Measurements from ENCODE around the gene ASCL2. TPM values are rescaled to one million over a fixed set of nuclear protein-coding genes. Genes with fewer than 3 reads are reported as not detected.
A peak's percentile ranks its signal among the peaks of the same experiment; 100 is the strongest.

The ASCL2 gene
- total RNA-seq, 2 experiments from 2014 or later = not detected

DNA sequence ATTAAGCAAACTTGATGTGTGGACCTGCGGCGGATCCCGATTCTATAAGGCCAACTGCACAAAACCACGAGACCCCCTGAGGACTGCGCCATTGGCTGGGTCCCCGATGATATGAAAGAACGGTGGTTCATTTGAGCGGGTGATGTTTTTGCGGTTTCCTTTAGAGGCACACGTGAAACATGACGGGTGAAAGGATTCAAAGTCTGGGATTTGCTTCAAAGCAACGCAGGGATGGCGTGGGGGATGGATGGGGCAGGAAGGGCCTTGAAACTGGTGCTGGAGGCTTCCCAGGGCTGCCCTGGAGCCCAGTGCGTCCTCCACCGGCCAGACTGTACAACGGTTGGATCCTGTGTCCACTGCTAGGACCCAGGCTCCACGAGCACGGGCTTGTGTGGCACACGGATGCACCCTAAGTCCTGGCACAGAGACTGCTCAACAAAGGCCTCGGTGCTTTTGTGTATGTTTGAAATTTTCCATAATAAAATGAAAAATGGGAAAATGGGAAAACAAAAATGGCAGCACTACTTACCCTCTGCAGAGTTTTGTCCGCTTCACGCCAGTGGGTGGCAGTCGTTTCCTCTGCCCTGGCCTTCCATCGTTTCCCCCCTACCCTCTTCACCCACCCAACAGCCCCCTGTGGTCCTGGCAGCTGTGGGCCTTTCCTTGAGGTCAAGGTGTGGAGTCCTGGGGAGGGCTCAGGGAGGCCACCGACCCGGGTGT, 3.6 kb downstream of the ASCL2 start:
- Mint-ChIP-seq H3K27me3 (peaks cover 31% of the 10 kb centered on the region), H3K36me3 (ENCODE audit: low read depth) (no peaks in the 10 kb centered on the region), H3K4me1 (ENCODE audit: low read depth) (peaks cover 19% of the 10 kb centered on the region), H3K4me3 (peak overlapping the region; percentile 66), H3K9me3 (no peaks in the 10 kb centered on the region), H3K27ac (no peak overlapping the region)
- POLR2A ChIA-PET = no interaction called here
- TF ChIP-seq, protein P1, sequence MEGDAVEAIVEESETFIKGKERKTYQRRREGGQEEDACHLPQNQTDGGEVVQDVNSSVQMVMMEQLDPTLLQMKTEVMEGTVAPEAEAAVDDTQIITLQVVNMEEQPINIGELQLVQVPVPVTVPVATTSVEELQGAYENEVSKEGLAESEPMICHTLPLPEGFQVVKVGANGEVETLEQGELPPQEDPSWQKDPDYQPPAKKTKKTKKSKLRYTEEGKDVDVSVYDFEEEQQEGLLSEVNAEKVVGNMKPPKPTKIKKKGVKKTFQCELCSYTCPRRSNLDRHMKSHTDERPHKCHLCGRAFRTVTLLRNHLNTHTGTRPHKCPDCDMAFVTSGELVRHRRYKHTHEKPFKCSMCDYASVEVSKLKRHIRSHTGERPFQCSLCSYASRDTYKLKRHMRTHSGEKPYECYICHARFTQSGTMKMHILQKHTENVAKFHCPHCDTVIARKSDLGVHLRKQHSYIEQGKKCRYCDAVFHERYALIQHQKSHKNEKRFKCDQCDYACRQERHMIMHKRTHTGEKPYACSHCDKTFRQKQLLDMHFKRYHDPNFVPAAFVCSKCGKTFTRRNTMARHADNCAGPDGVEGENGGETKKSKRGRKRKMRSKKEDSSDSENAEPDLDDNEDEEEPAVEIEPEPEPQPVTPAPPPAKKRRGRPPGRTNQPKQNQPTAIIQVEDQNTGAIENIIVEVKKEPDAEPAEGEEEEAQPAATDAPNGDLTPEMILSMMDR (IDR thresholded peaks at IDR 0.05) = no peak
- Histone ChIP-seq H3K36me3 (ENCODE audit: insufficient read depth, low read length) (no peaks in the 10 kb centered on the region), H3K27me3 (ENCODE audit: control insufficient read depth in 1 of 2, insufficient read depth in 2 of 2, low read length in 2 of 2) (peaks cover 28% of the 10 kb centered on the region in 2 experiments), H3K27ac (ENCODE audit: low read depth in 1 of 2, low read length in 2 of 2) (no peak overlapping the region), H3K4me1 (ENCODE audit: insufficient read depth, low read length) (peaks cover 54% of the 10 kb centered on the region), H3K9me3 (ENCODE audit: control insufficient read depth in 1 of 2, insufficient read depth in 1 of 2, low read length in 2 of 2) (peaks cover 0 to 19% of the 10 kb centered on the region in 2 experiments), H3K4me3 (ENCODE audit: low read length) (no peak overlapping the region)
- intact Hi-C loops (cut with DNase I, micrococcal nuclease) = no loop called here
- ATAC-seq (ENCODE audit: poor library complexity) = no peak
- CTCF ChIA-PET = no interaction called here
- DNase-seq = peak in 1 of 14 experiments; percentile 5

DNA sequence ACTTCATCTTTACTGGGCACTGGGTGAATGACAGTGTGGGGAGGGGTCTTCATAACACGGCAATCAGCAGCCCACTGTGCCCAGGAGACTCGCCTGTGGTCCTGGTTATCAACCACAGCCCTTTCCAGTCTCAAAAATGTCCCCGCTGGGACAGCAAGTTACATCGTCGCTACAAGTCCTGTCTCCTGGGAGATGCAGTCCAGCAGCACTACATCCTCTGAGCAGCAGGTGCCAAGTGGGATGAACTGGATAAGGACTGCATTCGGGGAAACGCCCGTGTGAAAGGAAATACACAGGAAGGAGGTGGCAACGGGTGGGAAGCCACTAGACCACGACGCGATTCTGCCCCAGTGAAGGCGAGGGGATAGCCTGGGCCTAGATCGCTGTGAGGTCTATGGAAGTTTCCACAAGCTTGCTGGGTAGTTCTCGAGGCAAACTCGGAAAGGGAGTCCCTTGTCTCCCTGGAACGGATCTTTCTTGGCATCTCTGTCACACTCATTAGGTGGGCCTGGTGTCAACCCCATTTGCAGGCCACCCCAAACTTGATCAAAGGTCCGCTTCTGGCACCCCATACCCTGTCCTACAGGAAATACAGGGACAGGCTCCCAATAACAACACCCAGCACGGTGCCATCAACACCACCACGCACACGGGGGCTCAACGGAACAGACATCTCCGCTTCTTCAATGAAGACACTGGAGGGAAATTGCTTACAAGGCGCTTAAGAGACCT, 4.4 kb downstream of the ASCL2 start:
- peaks cover 48% of the 10 kb centered on the region for H3K4me1 ChIP-seq (ENCODE audit: insufficient read depth, low read length)
- ATAC-seq (ENCODE audit: poor library complexity) = no peak

DNA sequence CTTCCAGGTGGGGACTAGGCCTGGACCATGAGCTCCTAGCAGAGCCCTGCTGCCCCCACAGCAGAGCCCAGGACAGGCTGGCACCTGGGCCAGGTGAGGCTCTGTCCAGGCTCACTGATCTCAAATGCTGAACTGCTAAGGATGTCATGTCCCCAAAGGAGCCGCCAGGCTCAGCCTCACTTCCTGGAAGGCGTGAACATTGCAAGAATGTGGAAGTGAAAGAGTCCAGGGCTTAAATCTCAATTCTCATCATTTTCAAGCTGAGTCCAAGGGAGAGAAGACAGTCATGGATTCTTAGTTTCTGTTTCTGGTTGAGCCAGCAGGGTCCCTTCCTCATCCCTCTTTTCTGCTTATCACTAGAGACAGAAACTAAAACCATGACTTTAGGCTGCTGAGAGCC, 5.0 kb downstream of the ASCL2 start:
- no peak overlapping the region for H3K27ac ChIP-seq (ENCODE audit: low read depth in 1 of 2, low read length in 2 of 2)
- CTCF ChIA-PET = no interaction called here
- POLR2A ChIA-PET = no interaction called here

More for the DNA sequence above, 4.4 kb downstream of the ASCL2 start:
- H3K9me3 Mint-ChIP-seq = no peaks in the 10 kb centered on the region
- ChIA-PET CTCF (no interaction called here), POLR2A (no interaction called here)
- H3K27ac Mint-ChIP-seq = no peak overlapping the region
- peaks cover 16% of the 10 kb centered on the region for H3K4me1 Mint-ChIP-seq (ENCODE audit: low read depth)
- H3K27me3 ChIP-seq (ENCODE audit: control insufficient read depth in 1 of 2, insufficient read depth in 2 of 2, low read length in 2 of 2) = peaks cover 21% of the 10 kb centered on the region in 2 experiments
- H3K27ac ChIP-seq (ENCODE audit: low read depth in 1 of 2, low read length in 2 of 2) = no peak overlapping the region
- no peaks in the 10 kb centered on the region for H3K36me3 ChIP-seq (ENCODE audit: insufficient read depth, low read length)
- no peaks in the 10 kb centered on the region for H3K36me3 Mint-ChIP-seq (ENCODE audit: low read depth)
- intact Hi-C loops (cut with DNase I, micrococcal nuclease) = no loop called here
- TF ChIP-seq, protein P1 (IDR thresholded peaks at IDR 0.05) = no peak
- peak in 2 of 14 experiments; percentile 17 to 26 for DNase-seq
- H3K9me3 ChIP-seq (ENCODE audit: control insufficient read depth in 1 of 2, insufficient read depth in 1 of 2, low read length in 2 of 2) = peaks cover 0 to 12% of the 10 kb centered on the region in 2 experiments
- H3K4me3 ChIP-seq (ENCODE audit: low read length) = peak overlapping the region; percentile 15
- peaks cover 27% of the 10 kb centered on the region for H3K27me3 Mint-ChIP-seq
- H3K4me3 Mint-ChIP-seq = peak overlapping the region; percentile 66

More for the DNA sequence above, 5.0 kb downstream of the ASCL2 start:
- Histone ChIP-seq H3K4me3 (ENCODE audit: low read length) (peak overlapping the region; percentile 15), H3K36me3 (ENCODE audit: insufficient read depth, low read length) (no peaks in the 10 kb centered on the region), H3K27me3 (ENCODE audit: control insufficient read depth in 1 of 2, insufficient read depth in 2 of 2, low read length in 2 of 2) (peaks cover 14 to 17% of the 10 kb centered on the region in 2 experiments), H3K4me1 (ENCODE audit: insufficient read depth, low read length) (peaks cover 42% of the 10 kb centered on the region), H3K9me3 (ENCODE audit: control insufficient read depth in 1 of 2, insufficient read depth in 1 of 2, low read length in 2 of 2) (peaks cover 0 to 6% of the 10 kb centered on the region in 2 experiments)
- no peaks in the 10 kb centered on the region for H3K36me3 Mint-ChIP-seq (ENCODE audit: low read depth)
- peaks cover 16% of the 10 kb centered on the region for H3K4me1 Mint-ChIP-seq (ENCODE audit: low read depth)
- H3K27ac Mint-ChIP-seq = no peak overlapping the region
- H3K4me3 Mint-ChIP-seq = peak overlapping the region; percentile 49
- ATAC-seq (ENCODE audit: poor library complexity) = no peak
- peaks cover 23% of the 10 kb centered on the region for H3K27me3 Mint-ChIP-seq
- no peaks in the 10 kb centered on the region for H3K9me3 Mint-ChIP-seq
- TF ChIP-seq, protein P1 (IDR thresholded peaks at IDR 0.05) = no peak
- intact Hi-C loops (cut with DNase I, micrococcal nuclease) = no loop called here
- peak in 3 of 14 experiments; percentile 49 to 56 (median 52) for DNase-seq

Data from CD4-positive, alpha-beta T cell (primary cell).